H1 (cell line): Measurements from ENCODE around the gene OPCML.

Source experiments
- RAD21 ChIP-seq, 2 experiments: IDR thresholded peaks in 1 of 2; conservative IDR thresholded peaks in 1 of 2; 2 replicates each; pipeline ENCODE4 v1.6.1; 2011; ENCODE audit warnings: low read depth in 2 of 2, low read length in 2 of 2, improper control_type of control experiment in 1 of 2, inconsistent platforms in 1 of 2, mild to moderate bottlenecking in 1 of 2, moderate library complexity in 1 of 2
- TF ChIP-seq, protein P1 (sequence below): IDR thresholded peaks from 2 replicates; pipeline ENCODE4 v1.6.1; 2011; ENCODE audit warnings: low read depth, mild to moderate bottlenecking, low read length; ENCODE audit not compliant: insufficient read depth

DNA sequence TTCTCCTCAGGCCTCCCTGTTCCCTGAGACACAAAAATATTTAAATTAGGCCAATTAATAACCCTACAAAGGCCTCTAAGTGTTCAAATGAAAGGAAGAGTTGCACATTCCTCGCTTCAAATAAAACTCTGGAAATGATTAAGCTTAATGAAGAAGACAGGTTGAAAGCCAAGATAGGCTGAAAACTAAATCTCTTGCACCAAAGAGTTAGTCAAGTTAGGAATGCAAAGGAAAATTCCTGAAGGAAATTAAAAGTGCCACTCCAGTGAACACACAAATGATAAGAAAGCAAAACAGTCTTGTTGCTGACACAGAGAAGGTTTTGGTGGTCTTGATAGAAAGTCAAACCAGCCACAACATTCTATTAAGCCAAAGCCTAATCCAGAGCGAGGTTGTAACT lies 574.4 kb downstream of the OPCML start:
- TF ChIP-seq, protein P1, sequence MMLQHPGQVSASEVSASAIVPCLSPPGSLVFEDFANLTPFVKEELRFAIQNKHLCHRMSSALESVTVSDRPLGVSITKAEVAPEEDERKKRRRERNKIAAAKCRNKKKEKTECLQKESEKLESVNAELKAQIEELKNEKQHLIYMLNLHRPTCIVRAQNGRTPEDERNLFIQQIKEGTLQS: no peak
- no peak for TF ChIP-seq RAD21 (IDR thresholded peaks at IDR 0.05 in 1 of 2, conservative IDR thresholded peaks at IDR 0.05 in 1 of 2; ENCODE audit: low read depth in 2 of 2, low read length in 2 of 2)
